Measurements from ENCODE around the gene RALBP1.
A peak's percentile ranks its signal among the peaks of the same experiment; 100 is the strongest.

RALBP1 gene

GRCh38 chr18:9434122-9434701 lies 41.1 kb upstream of the RALBP1 start:
- no peaks in the 10 kb centered on the region for H3K9me3 ChIP-seq (ENCODE audit: low read depth, low read length)
- H3K36me3 ChIP-seq (ENCODE audit: insufficient read depth, low read length), result no peaks in the 10 kb centered on the region
- H3K27ac ChIP-seq, result no peak overlapping the region
- no peak overlapping the region for H3K9ac ChIP-seq (ENCODE audit: insufficient read length)
- no peak for DNase-seq (ENCODE audit: low read depth, low spot score)
- TF ChIP-seq FOXP2 (optimal IDR thresholded peaks at IDR 0.05; ENCODE audit: control extremely low read depth, extremely low read length, insufficient read depth) (no peak), POLR2AphosphoS5 (IDR thresholded peaks at IDR 0.05; ENCODE audit: borderline replicate concordance, low read depth, low read length) (no peak), EZH2 (IDR thresholded peaks at IDR 0.05) (no peak)
- H3K4me3 ChIP-seq, result no peak overlapping the region

GRCh38 chr18:9435041-9435440 lies 40.3 kb upstream of the RALBP1 start:
- H3K4me3 ChIP-seq, result no peak overlapping the region
- no peaks in the 10 kb centered on the region for H3K9me3 ChIP-seq (ENCODE audit: low read depth, low read length)
- TF ChIP-seq FOXP2 (optimal IDR thresholded peaks at IDR 0.05; ENCODE audit: control extremely low read depth, extremely low read length, insufficient read depth) (no peak), POLR2AphosphoS5 (IDR thresholded peaks at IDR 0.05; ENCODE audit: borderline replicate concordance, low read depth, low read length) (no peak), EZH2 (IDR thresholded peaks at IDR 0.05) (no peak)
- H3K36me3 ChIP-seq (ENCODE audit: insufficient read depth, low read length), result no peaks in the 10 kb centered on the region
- no peak for DNase-seq (ENCODE audit: low read depth, low spot score)
- H3K27ac ChIP-seq, result no peak overlapping the region
- no peak overlapping the region for H3K9ac ChIP-seq (ENCODE audit: insufficient read length)

GRCh38 chr18:9436206-9436929 lies 38.9 kb upstream of the RALBP1 start:
- no peaks in the 10 kb centered on the region for H3K36me3 ChIP-seq (ENCODE audit: insufficient read depth, low read length)
- H3K9ac ChIP-seq (ENCODE audit: insufficient read length), result peak overlapping the region; percentile 43
- H3K27ac ChIP-seq, result peak overlapping the region; percentile 73
- no peaks in the 10 kb centered on the region for H3K9me3 ChIP-seq (ENCODE audit: low read depth, low read length)
- DNase-seq (ENCODE audit: low read depth, low spot score), result no peak
- TF ChIP-seq POLR2AphosphoS5 (IDR thresholded peaks at IDR 0.05; ENCODE audit: borderline replicate concordance, low read depth, low read length), result no peak
- TF ChIP-seq EZH2 (IDR thresholded peaks at IDR 0.05), result no peak
- TF ChIP-seq FOXP2 (optimal IDR thresholded peaks at IDR 0.05; ENCODE audit: control extremely low read depth, extremely low read length, insufficient read depth), result no peak
- no peak overlapping the region for H3K4me3 ChIP-seq

- no peak for DNase-seq (ENCODE audit: low read depth, low spot score)
- Histone ChIP-seq H3K4me3 (no peak overlapping the region), H3K36me3 (ENCODE audit: insufficient read depth, low read length) (no peaks in the 10 kb centered on the region), H3K9ac (ENCODE audit: insufficient read length) (peak overlapping the region; percentile 43), H3K27ac (peak overlapping the region; percentile 73), H3K9me3 (ENCODE audit: low read depth, low read length) (no peaks in the 10 kb centered on the region)
- TF ChIP-seq FOXP2 (optimal IDR thresholded peaks at IDR 0.05; ENCODE audit: control extremely low read depth, extremely low read length, insufficient read depth) (no peak), POLR2AphosphoS5 (IDR thresholded peaks at IDR 0.05; ENCODE audit: borderline replicate concordance, low read depth, low read length) (no peak), EZH2 (IDR thresholded peaks at IDR 0.05) (no peak)
Measured at GRCh38 chr18:9437021-9437437, 38.3 kb upstream of the RALBP1 start.

- no peak overlapping the region for H3K9ac ChIP-seq (ENCODE audit: insufficient read length)
- TF ChIP-seq EZH2 (IDR thresholded peaks at IDR 0.05) (no peak), POLR2AphosphoS5 (IDR thresholded peaks at IDR 0.05; ENCODE audit: borderline replicate concordance, low read depth, low read length) (no peak), FOXP2 (optimal IDR thresholded peaks at IDR 0.05; ENCODE audit: control extremely low read depth, extremely low read length, insufficient read depth) (no peak)
- H3K36me3 ChIP-seq (ENCODE audit: insufficient read depth, low read length), result no peaks in the 10 kb centered on the region
- DNase-seq (ENCODE audit: low read depth, low spot score), result no peak
- H3K9me3 ChIP-seq (ENCODE audit: low read depth, low read length), result no peaks in the 10 kb centered on the region
- H3K4me3 ChIP-seq, result no peak overlapping the region
- H3K27ac ChIP-seq, result no peak overlapping the region; the same call in 1 of the 2 replicates
Measured at GRCh38 chr18:9437672-9438071, 37.6 kb upstream of the RALBP1 start.

GRCh38 chr18:9441061-9441460 lies 34.3 kb upstream of the RALBP1 start:
- no peak for TF ChIP-seq POLR2AphosphoS5 (IDR thresholded peaks at IDR 0.05; ENCODE audit: borderline replicate concordance, low read depth, low read length)
- no peak for TF ChIP-seq EZH2 (IDR thresholded peaks at IDR 0.05)
- no peak for TF ChIP-seq FOXP2 (optimal IDR thresholded peaks at IDR 0.05; ENCODE audit: control extremely low read depth, extremely low read length, insufficient read depth)

GRCh38 chr18:9444549-9444948 lies 30.8 kb upstream of the RALBP1 start:
- Histone ChIP-seq H3K36me3 (ENCODE audit: insufficient read depth, low read length) (no peaks in the 10 kb centered on the region), H3K27ac (no peak overlapping the region), H3K4me3 (no peak overlapping the region), H3K9me3 (ENCODE audit: low read depth, low read length) (no peaks in the 10 kb centered on the region), H3K9ac (ENCODE audit: insufficient read length) (no peak overlapping the region)
- TF ChIP-seq POLR2AphosphoS5 (IDR thresholded peaks at IDR 0.05; ENCODE audit: borderline replicate concordance, low read depth, low read length), result no peak
- TF ChIP-seq FOXP2 (optimal IDR thresholded peaks at IDR 0.05; ENCODE audit: control extremely low read depth, extremely low read length, insufficient read depth), result no peak
- no peak for TF ChIP-seq EZH2 (IDR thresholded peaks at IDR 0.05)
- no peak for DNase-seq (ENCODE audit: low read depth, low spot score)

More at GRCh38 chr18:9441061-9441460, 34.3 kb upstream of the RALBP1 start:
- Histone ChIP-seq H3K27ac (no peak overlapping the region), H3K36me3 (ENCODE audit: insufficient read depth, low read length) (no peaks in the 10 kb centered on the region), H3K9ac (ENCODE audit: insufficient read length) (no peak overlapping the region), H3K9me3 (ENCODE audit: low read depth, low read length) (no peaks in the 10 kb centered on the region), H3K4me3 (no peak overlapping the region)
- no peak for DNase-seq (ENCODE audit: low read depth, low spot score)

- no peaks in the 10 kb centered on the region for H3K9me3 ChIP-seq (ENCODE audit: low read depth, low read length)
- H3K4me3 ChIP-seq, result no peak overlapping the region
- H3K9ac ChIP-seq (ENCODE audit: insufficient read length), result no peak overlapping the region
- H3K36me3 ChIP-seq (ENCODE audit: insufficient read depth, low read length), result no peaks in the 10 kb centered on the region
- H3K27ac ChIP-seq, result no peak overlapping the region
- TF ChIP-seq EZH2 (IDR thresholded peaks at IDR 0.05), result no peak
- no peak for DNase-seq (ENCODE audit: low read depth, low spot score)
Measured at GRCh38 chr18:9446839-9447238, 28.5 kb upstream of the RALBP1 start.

Data from SK-N-MC (cell line).